A673 (cell line): ENCODE measurements around the gene HIBADH. TPM values are rescaled to one million over a fixed set of nuclear protein-coding genes. Genes with fewer than 3 reads are reported as not detected.

Source experiments
- BruUV-seq: library from RNA; stranded (reverse); fragments of 400-500 nt; replicated peaks from 2 replicates; lab custom pipeline; 2021; lab: Mats Ljungman, UMichigan
- CTCF ChIA-PET: fragments of 300-600 bp; sonication (Branson Sonifier 250); formaldehyde crosslinking; loops from one replicate; lab custom pipeline; 2022; ENCODE audit warnings: antibody characterized with exemption; lab: Charles Lee
- POLR2A ChIA-PET: fragments of 300-600 bp; sonication (Branson Sonifier 250); formaldehyde crosslinking; loops from one replicate; lab custom pipeline; 2022; ENCODE audit warnings: antibody characterized with exemption; ENCODE audit not compliant: low non-redundant PET; lab: Charles Lee
- DNase-seq: peaks from one replicate; pipeline ENCODE4 v3.0.0-alpha.2; 2015; ENCODE audit warnings: low spot score
- H3K27ac ChIP-seq: fragments of 200-600 bp; sonication (generic); 2 replicates; pipeline ENCODE4 v1.5.1; 2016; ENCODE audit warnings: mixed run types, low read depth, mild to moderate bottlenecking, mixed read lengths, antibody characterized with exemption, low read length; ENCODE audit not compliant: poor library complexity, severe bottlenecking
- H3K27me3 ChIP-seq: fragments of 200-600 bp; sonication (generic); replicated peaks from 2 replicates; pipeline ENCODE4 v1.6.1; 2017; ENCODE audit warnings: mixed run types, low read depth, mild to moderate bottlenecking, mixed read lengths, antibody characterized with exemption, low read length; ENCODE audit not compliant: insufficient read depth, poor library complexity
- H3K36me3 ChIP-seq: fragments of 200-600 bp; sonication (generic); 2 replicates; pipeline ENCODE4 v1.6.1; 2016; ENCODE audit warnings: mixed run types, mild to moderate bottlenecking, mixed read lengths, antibody characterized with exemption, low read length; ENCODE audit not compliant: insufficient read depth, poor library complexity, severe bottlenecking
- H3K4me1 ChIP-seq: fragments of 200-600 bp; sonication (generic); 2 replicates; pipeline ENCODE4 v1.6.1; 2017; ENCODE audit warnings: mixed run types, mild to moderate bottlenecking, mixed read lengths, antibody characterized with exemption, low read length; ENCODE audit not compliant: insufficient read depth, poor library complexity, severe bottlenecking
- H3K4me3 ChIP-seq: fragments of 200-600 bp; sonication (generic); 2 replicates; pipeline ENCODE4 v1.5.1; 2016; ENCODE audit warnings: low read depth, mixed run types, mild to moderate bottlenecking, mixed read lengths, low read length; ENCODE audit not compliant: poor library complexity, severe bottlenecking
- H3K9me3 ChIP-seq: fragments of 200-600 bp; sonication (generic); 2 replicates; pipeline ENCODE4 v1.6.1; 2016; ENCODE audit warnings: mixed run types, low read depth, mild to moderate bottlenecking, mixed read lengths, antibody characterized with exemption, low read length; ENCODE audit not compliant: poor library complexity, severe bottlenecking
- EZH2 ChIP-seq: fragments of 200-600 bp; sonication (generic); IDR thresholded peaks from 2 replicates; pipeline ENCODE4 v1.6.1; 2017; ENCODE audit warnings: borderline replicate concordance, low read depth, mild to moderate bottlenecking, mixed read lengths, antibody characterized with exemption, low read length; ENCODE audit not compliant: poor library complexity, severe bottlenecking
- intact Hi-C: fragments of 100-400 bp; cut with micrococcal nuclease; formaldehyde crosslinking; loops from one replicate; pipeline ENCODE4 v1.10.0; 2022; ENCODE audit not compliant: unreplicated experiment
- total RNA-seq: library from RNA; stranded (reverse); gene quantifications from 2 replicates; pipeline ENCODE4 v1.2.3, GENCODE V29; 2021
- TF ChIP-seq, protein P1 (sequence below): fragments of 300-800, 200-600 bp; sonication (generic); conservative IDR thresholded peaks from 2 replicates; pipeline ENCODE4 v1.5.1; 2017; ENCODE audit warnings: low read depth, mild to moderate bottlenecking, antibody characterized with exemption, low read length, moderate library complexity, mixed read lengths

HIBADH gene
- total RNA-seq, 1 experiment from 2014 or later: 10.2 TPM

DNA sequence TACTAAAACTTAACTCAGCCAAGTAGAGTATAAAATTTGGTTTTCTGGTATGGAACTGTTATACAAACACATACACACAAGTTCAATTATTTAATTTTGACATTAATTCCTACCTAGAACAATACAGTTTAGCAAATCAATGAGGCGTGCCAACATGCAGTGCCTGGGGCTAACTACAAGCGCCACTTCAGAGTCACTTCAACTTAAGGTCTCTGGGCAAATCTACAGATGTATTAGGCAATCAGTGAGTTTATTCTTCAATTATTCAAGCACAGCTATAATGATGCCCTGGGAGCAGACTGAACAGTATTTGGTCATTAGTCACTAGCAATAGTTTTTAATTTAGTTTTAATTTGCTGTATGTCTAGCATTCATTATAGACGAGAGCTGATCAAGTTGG is 51.6 kb downstream of the HIBADH start:
- ChIA-PET POLR2A (no interaction called here), CTCF (no interaction called here)
- Histone ChIP-seq H3K4me1 (no peaks in the 10 kb centered on the region), H3K9me3 (no peaks in the 10 kb centered on the region), H3K27ac (no peak overlapping the region), H3K27me3 (no peaks in the 10 kb centered on the region), H3K4me3 (no peak overlapping the region), H3K36me3 (no peaks in the 10 kb centered on the region)
- DNase-seq: no peak
- TF ChIP-seq EZH2: no peak
- TF ChIP-seq, protein P1, sequence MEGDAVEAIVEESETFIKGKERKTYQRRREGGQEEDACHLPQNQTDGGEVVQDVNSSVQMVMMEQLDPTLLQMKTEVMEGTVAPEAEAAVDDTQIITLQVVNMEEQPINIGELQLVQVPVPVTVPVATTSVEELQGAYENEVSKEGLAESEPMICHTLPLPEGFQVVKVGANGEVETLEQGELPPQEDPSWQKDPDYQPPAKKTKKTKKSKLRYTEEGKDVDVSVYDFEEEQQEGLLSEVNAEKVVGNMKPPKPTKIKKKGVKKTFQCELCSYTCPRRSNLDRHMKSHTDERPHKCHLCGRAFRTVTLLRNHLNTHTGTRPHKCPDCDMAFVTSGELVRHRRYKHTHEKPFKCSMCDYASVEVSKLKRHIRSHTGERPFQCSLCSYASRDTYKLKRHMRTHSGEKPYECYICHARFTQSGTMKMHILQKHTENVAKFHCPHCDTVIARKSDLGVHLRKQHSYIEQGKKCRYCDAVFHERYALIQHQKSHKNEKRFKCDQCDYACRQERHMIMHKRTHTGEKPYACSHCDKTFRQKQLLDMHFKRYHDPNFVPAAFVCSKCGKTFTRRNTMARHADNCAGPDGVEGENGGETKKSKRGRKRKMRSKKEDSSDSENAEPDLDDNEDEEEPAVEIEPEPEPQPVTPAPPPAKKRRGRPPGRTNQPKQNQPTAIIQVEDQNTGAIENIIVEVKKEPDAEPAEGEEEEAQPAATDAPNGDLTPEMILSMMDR: no peak
- intact Hi-C loops: no loop called here
- no TSS peak for BruUV-seq

DNA sequence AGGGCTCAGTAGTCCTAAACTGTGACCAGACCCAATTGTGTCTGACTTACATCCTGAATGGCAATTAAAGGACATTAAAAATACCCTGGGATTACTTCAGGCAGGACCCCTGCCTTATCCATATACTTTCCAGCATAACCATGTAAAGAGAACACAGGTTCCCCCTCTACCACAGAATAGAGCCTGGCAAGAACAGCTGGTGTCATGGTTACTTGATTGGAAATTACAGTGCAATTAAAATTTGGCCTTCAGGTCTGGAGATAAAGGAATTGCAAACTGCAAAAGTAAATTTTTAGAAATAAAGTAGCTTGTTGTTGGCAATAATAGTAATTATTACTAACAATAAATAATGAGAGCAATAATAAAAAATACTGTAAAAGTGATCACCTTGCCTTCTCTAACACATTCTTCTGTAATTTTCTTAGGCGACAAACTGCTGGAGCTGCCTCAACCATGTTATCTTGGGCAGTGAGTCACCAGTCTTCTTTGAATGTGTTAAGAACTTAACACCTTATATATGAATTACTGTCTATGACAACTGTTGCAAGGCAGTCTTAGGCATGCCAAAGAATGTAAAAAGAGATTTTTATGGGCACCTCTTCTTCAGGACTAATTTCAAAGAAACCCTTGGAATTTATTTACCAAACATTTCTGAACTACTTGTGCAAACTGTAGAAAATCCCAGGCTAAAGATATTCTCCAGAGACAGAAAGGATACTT is 53.7 kb downstream of the HIBADH start:
- TF ChIP-seq, protein P1: no peak
- no peak for TF ChIP-seq EZH2
- BruUV-seq: no TSS peak
- Histone ChIP-seq H3K9me3 (no peaks in the 10 kb centered on the region), H3K4me3 (no peak overlapping the region), H3K27ac (no peak overlapping the region), H3K4me1 (no peaks in the 10 kb centered on the region), H3K36me3 (no peaks in the 10 kb centered on the region), H3K27me3 (no peaks in the 10 kb centered on the region)
- intact Hi-C loops: no loop called here
- POLR2A ChIA-PET: interaction anchor here (0.7 kb wide), 1 partner anchor 13 kb away, joined by 3 read pairs; no protein-coding TSS in a partner anchor
- DNase-seq: no peak
- CTCF ChIA-PET: no interaction called here

DNA sequence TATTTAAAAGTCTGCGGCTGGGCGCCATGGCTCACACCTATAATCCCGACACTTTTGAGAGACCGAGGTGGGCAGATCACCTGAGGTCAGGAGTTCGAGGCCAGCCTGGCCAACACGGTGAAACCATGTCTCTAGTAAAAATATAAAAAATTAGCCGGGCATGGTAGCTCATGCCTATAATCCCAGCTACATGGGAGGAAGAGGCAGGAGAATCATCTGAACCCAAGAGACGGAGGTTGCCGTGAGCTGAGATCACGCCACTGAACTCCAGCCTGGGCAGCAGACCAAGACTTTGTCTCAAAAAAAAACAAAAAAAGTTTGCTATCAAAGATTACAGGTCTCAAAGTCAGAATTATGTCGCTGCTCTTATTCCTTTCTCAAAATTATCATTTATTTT is 55.5 kb downstream of the HIBADH start:
- no peak for DNase-seq
- ChIA-PET POLR2A (no interaction called here), CTCF (interaction anchor here (0.6 kb wide), 1 partner anchor 314 kb away, joined by 5 read pairs; no protein-coding TSS in a partner anchor)
- Histone ChIP-seq H3K27me3 (no peaks in the 10 kb centered on the region), H3K4me1 (no peaks in the 10 kb centered on the region), H3K4me3 (no peak overlapping the region), H3K27ac (no peak overlapping the region), H3K36me3 (no peaks in the 10 kb centered on the region), H3K9me3 (no peaks in the 10 kb centered on the region)
- BruUV-seq: no TSS peak
- TF ChIP-seq, protein P1: no peak
- no peak for TF ChIP-seq EZH2
- intact Hi-C loops: no loop called here
